Hepatic stellate cell (primary cell): ENCODE data around the gene ECE1.
"Not testable (repeated sequence)": the region's sequence is repeated elsewhere in the genome, so short reads cannot be mapped to it uniquely, and the experiment has no call there.

Experiments used
- DNase-seq: peaks from one replicate; pipeline ENCODE4 v3.0.0; 2011; ENCODE audit warnings: low spot score

ECE1 gene

DNA sequence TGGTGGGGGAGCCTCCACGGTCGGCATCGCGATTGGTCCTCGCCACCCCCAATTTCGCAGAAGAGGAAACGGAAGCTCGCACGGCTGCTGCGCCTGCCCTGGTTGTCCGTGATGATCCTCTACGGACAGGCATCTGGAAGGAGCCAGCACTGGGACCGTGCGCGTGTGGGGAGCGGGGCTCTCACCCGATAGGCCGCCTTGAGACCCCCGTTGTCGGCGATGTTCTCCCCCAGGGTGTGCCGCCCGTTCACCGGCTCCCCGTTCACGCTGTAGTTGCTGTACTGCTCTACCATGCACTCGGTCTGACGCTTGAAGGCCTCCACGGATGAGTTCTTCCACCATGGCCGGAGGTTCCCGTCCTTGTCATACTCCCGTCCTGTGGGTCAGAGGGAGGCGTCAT lies 65.2 kb downstream of the ECE1 start:
- DNase-seq = no peak

DNA sequence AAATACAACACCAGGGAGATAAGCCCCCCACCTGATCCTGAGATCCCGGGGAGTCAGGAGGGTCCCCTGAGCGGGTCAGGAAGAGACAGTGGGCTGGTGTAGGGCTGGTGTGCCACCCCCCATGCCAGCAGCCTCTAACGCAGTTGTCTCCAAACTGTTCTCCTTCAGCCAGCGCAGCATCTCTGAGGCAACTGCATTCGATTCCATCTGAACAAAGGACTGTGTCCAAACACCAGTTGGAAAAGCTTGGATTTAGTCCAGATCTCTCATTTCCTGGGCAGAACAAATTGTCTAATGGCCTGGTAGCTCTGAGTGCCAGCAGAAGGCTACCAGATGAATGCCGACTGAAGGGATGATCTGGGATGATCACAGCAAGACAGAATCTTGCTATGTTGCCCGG lies 69.4 kb downstream of the ECE1 start:
- no peak for DNase-seq

DNA sequence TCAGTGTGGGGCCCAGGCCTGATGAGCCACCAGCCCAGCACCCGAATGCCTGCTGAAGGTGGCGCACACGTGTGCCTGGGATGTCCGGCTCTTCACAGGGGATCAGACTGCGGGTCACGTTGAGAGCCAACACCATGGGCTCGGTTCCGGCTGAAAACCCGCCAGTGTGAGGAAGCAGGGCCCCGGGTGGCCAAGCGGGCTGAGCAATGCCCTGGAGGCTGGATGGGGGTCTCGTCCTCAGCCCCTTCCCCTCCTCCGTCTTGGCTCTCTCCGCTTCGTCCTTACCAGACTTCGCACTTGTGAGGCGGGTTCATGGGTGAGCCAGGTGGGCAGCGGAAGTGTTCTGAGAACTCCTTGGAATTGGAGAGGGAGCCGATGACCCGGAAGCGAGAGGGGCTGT lies 70.6 kb downstream of the ECE1 start:
- DNase-seq = no peak

DNA sequence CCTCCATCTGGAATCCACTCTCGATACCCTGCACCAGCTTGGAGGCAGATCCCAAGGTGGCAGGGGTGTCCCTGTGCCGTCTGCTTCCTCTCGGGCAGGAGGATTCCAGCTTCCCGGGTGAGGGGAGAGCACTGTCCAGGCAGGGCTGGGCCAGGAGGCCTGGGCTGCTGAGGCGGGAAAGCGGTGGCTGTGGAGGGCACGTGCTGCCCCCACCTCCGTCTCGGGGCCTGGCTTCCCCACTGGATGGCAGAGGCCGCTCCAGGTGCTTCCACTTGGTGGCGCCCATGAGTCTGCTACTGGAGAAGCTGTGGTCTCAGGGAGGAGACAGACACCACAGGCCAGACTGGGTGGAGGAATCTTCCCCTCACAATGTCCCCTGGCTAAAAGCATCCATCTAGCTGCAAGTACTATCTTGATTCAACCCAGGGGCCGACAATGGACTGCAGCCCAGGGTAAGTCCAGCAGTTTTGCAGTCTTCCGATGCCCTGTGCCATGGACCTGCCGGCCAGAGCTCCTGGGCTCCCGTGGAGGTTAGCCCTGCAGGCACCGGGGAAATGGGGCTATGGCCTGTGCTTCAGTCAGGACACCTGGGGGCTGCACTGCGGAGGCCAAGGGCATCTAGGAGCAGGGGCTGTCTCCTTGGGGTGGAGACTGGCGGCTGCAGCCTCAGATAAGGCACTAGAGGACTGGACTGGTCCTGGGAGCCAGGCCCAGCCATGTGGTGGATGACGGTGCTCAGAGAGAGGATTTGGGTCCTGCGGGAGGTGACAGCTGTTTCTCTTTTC lies 72.3 kb downstream of the ECE1 start:
- peak; percentile 65 for DNase-seq

DNA sequence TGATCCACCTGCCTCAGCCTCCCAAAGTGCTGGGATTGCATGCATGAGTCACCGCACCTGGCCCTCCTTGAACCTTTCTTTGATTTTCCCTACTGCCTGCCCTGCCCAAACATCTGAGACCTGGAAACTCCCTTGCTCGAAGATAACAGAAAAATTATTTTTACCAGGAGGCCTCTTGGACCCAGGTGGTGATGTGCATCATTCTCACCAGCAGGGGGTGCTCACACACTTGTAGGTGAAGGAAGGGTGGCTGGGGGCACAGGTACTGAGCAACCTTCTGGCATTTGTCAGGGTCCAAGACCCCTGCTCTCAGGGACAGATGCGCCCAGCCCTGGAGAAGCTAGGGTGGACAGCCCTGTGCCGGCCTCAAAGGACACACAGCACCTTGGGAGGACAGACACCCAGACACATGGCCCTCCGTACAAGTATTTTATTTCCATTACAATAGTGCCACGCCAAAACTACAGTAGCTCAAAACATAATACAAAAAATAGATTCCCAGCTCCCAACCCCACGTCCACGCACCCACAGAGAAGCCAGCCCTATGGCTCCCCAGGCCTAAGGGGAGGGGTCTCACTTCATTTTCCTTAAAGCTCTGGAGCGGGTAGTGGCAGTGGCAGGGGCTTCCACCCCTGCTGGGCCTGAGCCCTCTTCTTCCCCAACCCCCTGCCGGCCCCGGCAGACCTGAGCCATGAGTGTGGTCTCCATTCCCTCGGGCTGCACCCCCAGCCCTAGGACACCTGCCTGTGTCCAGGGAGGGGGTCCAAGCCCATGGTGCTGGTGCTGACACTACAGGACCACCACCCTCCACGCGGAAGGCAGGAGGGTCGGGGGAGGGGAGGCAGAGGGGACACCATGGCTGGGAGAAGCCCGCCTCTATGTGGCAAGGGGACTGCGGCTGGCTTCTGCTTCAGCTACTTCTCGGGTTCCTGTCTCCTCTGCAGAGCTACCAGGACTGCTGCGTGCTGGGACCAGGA lies 73.1 kb downstream of the ECE1 start:
- peak; percentile 42 for DNase-seq

DNA sequence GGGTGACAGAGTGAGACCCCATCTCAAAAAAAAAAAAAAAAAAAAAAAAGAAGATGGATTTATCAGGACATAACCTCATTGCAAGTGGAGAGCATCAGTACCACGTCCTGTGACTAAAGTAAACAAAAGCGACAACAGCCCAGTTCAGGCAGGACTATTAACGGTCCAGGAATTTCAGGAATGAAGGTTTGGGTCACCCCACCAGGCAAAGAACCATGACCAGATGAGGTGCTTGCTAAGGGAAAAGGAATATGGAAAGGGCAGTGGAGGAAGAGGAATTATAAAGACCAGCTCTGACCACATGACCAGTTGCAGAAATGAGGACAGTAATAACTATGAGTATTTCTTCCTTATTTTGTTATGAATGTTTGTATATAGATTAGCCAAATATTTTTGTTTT lies 78.1 kb downstream of the ECE1 start:
- DNase-seq = no peak

DNA sequence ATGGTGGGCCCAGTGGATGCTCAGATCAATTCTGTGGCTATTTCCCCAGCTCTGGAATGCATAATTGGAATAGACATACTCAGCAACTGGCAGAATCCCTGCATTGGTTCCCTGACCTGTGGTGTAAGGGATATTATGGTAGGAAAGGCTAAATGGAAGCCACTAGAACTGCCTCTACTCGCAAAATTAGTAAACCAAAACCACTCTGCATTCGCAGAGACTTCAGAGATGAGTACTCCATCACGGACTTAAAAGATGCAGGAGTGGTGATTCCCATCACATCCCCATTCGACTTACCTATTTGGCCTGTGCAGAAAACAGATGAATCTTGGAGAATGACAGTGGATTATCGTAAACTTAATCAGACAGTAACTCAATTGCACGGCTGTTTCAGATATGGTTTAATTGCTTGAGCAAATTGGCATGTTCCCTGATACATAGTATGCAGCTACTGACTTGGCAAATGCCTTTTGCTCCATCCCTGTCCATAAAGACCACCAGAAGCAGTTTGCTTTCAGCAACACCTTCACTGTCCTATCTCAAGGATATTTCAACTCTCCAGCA lies 82.0 kb downstream of the ECE1 start:
- DNase-seq = not testable (repeated sequence)

DNA sequence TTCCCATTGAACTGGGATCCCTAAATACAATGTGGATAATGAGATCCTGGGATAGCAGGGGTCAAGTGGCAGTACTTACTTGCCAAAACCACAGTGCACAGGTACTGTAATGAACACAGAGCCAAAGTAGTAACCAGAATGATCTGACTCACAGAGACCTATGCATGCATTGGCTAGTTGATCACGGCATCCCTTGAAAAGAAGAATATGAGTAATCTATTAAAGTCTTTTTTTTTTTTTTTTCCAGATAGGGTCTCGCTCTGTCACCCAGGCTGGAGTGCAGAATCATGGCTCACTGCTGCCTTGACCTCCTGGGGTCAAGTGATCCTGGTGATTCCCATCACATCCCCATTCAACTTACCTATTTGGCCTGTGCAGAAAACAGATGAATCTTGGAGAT lies 84.1 kb downstream of the ECE1 start:
- no peak for DNase-seq

DNA sequence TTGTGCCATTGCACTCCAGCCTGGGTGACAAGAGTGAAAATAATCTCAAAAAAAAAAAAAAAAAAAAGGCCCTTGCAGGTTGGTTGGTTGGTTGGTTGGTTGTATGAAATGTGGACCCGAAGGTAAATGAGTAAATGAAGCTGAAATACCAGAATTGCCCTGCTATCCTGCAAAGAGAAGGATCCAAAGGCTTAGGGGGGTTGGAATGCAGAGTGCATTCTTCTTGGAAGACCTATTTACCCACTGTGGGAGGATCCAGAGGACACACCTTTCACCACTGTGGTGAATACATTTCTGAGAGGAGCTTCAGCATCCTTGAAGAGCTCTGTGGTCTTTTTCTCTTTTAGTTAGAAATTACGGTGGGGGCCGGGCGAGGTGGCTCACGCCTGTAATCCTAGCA lies 84.8 kb downstream of the ECE1 start:
- DNase-seq = no peak

DNA sequence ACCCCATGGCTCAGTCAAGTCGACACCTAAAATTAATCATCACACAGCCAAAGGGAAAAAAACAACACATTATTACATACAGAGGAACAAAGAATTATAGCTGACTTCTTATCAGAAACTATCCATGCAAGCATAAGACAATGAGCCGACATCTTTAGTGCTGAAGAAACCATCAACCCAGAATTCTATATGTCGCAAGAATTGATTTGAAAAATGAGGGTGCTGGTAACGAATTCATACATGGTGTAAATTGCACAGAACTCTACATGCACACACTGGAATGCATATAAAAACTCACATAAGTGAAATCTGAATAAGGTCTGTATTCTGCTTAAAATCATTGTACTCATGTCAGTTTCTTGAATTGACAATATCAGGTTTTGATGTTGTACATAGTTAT lies 88.6 kb downstream of the ECE1 start:
- DNase-seq = no peak

DNA sequence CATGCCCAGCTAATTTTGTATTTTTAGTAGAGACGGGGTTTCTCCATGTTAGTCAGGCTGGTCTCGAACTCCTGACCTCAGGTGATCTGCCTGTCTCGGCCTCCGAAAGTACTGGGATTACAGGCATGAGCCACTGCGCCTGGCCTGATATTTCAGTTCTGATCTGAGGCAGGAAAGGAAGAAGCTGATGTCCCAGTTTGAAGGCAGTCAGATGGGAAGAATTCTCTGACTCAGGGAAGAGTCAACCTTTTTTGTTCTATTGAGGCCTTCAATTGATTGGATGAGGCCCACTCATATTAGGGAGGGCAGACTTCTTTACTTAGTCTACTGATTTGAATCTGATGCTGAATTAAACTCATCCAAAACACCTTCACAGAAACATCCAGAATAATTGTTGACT lies 89.0 kb downstream of the ECE1 start:
- DNase-seq = not testable (repeated sequence)

DNA sequence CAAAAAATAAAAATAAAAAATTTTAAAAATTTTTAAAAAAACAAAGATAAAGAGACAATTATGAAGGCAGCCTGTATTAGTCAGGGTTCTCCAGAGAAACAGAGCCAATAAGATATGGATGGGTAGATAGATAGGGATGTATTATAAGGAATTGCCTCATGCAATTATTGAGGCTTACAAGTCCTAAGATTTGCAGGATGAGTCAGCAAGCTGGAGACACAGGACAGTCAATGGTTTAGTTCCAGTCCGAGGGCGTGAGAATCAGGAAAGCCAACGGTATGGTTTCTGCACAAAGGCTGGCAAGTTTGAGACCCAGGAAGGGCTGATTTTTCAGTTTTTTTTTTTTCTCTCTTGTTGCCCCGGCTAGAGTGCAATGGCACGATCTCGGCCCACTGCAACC lies 89.5 kb downstream of the ECE1 start:
- DNase-seq = no peak

DNA sequence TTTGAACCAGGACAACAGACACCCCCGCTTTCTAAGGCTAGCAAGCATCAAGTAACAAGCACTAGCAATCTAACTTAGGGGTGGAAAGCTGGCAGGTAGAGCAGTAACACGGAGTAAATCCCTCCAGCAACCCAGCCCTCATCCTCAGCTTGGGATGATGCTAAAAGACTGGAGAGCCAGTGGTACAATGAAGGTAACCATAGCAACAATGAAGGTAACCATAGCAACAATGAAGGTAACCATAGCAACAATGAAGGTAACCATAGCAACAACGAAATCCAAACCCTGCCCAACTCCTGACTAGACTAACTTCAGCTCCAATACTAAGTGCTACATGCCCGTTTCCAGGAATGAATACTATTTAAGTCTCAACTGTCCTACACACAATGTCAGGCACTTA lies 91.3 kb downstream of the ECE1 start:
- no peak for DNase-seq

DNA sequence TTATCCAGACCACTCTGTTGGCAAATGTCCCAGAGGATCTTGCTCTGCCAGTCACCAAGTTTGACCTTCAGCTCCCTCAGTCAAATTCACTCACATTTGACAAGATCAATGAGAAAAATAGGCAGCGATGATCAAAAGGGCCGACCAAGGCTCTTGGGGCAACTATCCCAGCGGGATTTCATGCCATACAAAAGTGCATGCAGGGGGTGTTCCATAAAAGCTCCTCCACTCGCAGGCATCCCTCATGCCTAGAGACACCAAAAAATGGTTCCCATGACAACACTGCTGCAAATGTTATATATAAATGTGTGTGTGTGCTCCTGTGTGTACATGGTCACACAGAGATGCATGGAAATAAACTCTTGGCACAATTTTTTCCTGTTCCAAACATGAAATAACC lies 97.4 kb downstream of the ECE1 start:
- no peak for DNase-seq

DNA sequence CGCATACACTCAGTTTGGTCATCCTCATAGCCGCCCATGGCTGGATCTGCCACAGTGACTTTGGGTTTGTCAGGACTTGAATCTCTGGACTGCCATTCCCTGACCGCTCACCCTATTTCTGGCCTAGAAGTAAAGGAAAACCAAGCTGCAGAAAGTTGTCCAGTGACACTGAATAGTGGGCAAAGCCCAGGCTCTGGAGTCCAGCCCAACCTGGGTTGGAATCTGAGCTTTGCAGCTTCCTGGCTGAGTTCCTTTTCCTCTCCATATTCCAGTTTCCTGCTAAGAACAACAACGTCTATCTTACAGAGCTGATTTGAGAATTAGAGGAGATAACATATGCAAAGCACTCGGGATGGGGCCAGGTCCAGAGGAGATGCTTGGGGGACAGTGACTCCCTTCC lies 98.0 kb downstream of the ECE1 start:
- no peak for DNase-seq

DNA sequence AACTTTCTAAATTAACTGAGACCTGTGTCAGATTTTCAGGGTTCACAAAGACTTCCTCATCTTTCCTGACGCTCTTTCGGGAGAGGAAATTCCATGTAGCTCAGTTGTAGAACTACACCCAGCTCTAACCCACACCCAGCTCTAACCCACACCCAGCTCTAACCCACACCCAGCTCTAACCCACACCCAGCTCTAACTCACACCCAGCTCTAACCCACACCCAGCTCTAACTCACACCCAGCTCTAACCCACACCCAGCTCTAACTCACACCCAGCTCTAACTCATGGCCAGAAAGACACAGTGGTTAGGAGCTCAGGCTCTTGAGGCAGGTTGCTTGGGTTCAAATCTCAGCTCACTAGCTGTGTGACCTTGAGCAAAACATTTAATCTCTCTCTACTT lies 99.5 kb downstream of the ECE1 start:
- not testable (repeated sequence) for DNase-seq

DNA sequence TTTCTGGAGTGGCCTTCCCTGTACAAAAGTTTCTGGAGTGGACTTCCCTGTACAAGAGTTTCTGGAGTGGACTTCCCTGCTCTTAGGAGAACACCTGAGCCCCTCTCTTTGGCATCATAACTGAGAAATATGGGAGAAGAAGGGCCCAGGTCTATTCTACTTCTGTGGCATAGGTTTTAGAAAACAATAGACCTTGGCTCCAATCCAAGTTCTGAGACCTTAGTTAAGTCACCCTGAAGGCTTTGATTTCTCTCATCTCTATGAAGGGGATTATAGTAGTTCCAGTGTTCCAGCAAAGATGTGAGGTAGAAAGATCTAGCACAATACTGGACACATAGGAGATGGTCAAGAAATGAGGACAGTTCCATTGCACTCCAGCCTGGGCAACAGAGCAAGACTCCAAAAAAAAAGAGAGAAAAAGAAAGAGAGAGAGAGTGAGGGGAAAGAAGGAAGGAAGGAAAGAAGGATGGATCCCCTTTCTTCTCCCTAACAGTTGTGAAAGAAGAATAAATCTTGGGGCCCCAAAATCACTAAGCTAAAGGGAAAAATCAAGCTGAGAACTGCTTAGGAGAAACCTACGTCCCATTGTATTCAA lies 100.3 kb downstream of the ECE1 start:
- no peak for DNase-seq

DNA sequence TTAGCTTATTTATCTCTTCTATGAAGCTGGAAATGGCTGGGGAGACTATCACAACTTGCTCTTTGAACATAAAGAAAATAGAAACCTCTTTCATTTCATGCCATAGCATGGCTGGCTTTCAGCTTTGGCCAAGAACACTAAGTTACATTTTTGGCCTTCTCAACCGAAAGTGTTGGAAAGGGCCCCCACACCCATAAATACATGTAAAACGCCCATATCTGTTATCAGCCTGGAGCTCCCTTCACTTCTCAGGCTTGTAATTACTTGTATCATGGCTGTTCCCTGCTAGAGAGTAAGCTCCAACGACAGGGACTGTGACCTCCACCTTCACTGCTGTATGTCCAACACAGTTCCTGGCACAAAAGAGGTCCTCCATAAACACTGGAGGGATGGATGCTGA lies 100.8 kb downstream of the ECE1 start:
- no peak for DNase-seq

DNA sequence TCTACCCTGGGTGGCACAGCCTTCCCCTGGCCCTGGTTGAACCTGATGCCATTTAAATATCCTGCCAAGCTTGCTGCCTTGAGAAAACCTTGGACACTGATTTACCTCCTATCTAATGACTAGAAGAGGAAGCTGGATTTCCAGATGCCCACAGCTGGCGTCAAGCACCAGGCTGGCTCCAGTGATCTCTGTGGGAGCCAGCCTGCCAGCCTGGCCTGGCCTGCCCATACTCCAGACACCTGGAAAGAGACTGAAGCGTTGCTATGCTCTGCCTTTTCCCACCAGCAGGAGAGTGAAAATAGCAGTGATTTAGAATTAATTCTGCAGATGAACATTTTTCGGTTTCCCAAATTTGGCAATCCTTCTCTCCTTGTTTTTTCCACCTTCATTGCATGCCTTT lies 102.0 kb downstream of the ECE1 start:
- DNase-seq = no peak

DNA sequence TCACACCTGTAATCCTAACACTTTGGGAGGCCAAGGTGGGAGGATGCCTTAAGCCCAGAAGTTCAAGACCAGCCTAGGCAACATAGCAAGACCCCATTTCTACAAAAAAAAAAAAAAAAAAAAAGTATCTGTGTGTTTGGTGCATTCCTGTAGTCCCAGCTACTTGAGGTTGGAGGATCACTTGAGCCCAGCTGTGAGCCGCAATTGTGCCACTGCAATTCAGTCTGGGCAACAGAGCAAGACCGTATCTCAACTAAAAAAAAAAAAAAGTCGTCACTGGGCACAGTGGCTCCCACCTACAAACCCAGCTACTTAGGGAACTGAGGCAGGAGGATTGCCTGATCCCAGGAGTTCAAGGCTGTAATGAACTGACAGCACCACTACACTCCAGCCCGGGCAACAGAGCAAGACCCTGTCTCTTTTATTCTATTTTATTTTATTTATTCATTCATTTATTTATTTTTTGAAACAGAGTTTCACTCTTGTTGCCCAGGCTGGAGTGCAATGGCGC lies 105.0 kb downstream of the ECE1 start:
- no peak for DNase-seq

DNA sequence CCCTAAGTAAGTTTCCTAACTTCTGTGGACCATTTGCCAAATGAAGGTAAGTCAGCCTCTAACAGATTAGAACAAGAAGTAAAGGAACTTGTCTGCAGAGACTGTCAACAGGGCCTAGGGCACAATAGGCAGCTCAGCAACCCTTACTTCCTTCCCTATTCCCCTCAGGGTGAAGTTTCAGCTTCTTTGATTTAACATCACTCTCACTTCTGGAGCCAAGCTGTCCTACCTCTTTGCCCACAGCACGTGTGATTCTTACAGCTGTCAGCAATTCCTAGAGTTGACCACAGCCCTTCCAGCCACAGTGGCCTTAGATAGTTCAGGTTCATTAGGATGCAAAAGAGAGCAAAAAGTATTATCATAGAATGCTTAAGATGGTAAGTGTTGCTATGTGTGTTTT lies 106.0 kb downstream of the ECE1 start:
- no peak for DNase-seq

DNA sequence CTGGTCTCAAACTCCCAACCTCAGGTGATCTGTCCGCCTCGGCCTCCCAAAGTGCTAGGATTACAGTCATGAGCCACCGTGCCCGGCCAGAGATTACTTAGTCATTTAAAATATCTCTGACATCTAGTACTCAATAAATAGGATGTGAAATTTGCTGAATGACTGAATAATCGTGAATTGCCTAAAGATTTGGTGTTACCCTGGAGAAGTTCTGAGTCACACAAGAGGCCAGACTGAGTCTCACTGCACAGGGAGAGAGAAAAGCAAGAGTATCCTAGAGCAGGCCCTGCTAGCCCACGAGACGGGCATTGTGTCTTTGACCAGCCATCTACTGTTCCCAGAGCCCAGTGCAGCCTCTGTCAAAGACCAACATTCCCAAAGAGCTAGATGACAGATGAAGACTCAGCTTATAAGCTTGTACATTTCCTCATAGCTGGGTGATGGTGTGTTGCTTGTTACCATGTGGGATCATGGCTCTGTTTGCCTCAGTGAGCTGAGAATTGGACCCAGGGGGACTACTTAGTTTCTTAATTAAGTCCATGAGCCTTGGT lies 108.0 kb downstream of the ECE1 start:
- DNase-seq = no peak
